ENCODE results near the gene PSTPIP1. TPM values are rescaled to one million over a fixed set of nuclear protein-coding genes. Genes with fewer than 3 reads are reported as not detected.
A peak's percentile ranks its signal among the peaks of the same experiment; 100 is the strongest.

PSTPIP1 gene
- total and polyA plus RNA-seq, 2 experiments from 2014 or later = 0.80 to 3.7 TPM

DNA sequence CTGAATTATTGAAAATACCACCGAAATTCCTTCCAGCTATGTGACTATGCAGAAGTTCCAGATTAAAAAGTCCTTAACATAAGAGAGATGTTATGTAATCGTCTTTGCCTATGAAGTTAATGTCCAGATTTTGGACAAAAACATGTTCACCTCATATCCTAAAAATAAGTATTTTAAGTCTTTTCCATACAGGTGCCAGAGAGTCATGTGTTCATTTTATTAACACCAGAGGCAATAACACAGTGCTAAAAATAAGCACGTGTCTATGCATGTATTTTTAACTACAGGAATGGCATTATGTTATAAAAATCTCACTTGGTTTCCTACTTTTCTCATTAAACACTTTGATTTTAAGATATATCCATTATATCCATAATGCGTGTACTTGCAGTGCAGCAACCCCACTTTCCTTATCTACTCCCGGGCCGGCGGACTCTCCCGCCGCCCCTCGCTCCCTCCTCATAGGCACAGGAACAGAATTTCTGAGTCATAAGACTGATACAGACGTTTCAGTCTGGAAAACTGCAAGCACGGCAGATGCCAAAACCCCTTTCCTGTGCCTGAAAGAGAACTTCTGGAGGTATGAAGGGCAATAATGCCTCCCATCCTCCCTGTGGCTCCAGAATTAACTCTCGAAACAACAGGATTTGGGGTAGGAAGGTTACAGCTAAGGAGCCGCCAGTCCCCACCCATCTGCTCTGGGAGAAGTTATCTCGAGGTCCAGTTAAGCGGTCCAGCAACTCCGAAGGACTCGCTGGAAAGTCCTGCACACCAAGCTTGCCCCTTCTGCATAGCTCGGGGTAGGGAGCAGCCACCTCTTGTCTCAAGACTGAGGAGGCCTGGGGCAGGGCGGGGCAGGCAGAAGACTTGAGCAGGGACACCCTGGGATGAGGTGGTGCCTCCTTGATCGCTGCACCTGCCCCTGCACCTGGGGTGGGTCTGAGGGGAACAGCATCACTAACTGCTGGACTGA, 22.3 kb upstream of the PSTPIP1 start (continued):
- TF ChIP-seq, protein P1, sequence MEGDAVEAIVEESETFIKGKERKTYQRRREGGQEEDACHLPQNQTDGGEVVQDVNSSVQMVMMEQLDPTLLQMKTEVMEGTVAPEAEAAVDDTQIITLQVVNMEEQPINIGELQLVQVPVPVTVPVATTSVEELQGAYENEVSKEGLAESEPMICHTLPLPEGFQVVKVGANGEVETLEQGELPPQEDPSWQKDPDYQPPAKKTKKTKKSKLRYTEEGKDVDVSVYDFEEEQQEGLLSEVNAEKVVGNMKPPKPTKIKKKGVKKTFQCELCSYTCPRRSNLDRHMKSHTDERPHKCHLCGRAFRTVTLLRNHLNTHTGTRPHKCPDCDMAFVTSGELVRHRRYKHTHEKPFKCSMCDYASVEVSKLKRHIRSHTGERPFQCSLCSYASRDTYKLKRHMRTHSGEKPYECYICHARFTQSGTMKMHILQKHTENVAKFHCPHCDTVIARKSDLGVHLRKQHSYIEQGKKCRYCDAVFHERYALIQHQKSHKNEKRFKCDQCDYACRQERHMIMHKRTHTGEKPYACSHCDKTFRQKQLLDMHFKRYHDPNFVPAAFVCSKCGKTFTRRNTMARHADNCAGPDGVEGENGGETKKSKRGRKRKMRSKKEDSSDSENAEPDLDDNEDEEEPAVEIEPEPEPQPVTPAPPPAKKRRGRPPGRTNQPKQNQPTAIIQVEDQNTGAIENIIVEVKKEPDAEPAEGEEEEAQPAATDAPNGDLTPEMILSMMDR (conservative IDR thresholded peaks at IDR 0.05; ENCODE audit: low read depth in 2 of 2) = no peak
- TF ChIP-seq, protein P2, sequence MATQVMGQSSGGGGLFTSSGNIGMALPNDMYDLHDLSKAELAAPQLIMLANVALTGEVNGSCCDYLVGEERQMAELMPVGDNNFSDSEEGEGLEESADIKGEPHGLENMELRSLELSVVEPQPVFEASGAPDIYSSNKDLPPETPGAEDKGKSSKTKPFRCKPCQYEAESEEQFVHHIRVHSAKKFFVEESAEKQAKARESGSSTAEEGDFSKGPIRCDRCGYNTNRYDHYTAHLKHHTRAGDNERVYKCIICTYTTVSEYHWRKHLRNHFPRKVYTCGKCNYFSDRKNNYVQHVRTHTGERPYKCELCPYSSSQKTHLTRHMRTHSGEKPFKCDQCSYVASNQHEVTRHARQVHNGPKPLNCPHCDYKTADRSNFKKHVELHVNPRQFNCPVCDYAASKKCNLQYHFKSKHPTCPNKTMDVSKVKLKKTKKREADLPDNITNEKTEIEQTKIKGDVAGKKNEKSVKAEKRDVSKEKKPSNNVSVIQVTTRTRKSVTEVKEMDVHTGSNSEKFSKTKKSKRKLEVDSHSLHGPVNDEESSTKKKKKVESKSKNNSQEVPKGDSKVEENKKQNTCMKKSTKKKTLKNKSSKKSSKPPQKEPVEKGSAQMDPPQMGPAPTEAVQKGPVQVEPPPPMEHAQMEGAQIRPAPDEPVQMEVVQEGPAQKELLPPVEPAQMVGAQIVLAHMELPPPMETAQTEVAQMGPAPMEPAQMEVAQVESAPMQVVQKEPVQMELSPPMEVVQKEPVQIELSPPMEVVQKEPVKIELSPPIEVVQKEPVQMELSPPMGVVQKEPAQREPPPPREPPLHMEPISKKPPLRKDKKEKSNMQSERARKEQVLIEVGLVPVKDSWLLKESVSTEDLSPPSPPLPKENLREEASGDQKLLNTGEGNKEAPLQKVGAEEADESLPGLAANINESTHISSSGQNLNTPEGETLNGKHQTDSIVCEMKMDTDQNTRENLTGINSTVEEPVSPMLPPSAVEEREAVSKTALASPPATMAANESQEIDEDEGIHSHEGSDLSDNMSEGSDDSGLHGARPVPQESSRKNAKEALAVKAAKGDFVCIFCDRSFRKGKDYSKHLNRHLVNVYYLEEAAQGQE (IDR thresholded peaks at IDR 0.05; ENCODE audit: unreplicated experiment) = no peak

- Mint-ChIP-seq H3K27me3 (ENCODE audit: insufficient read depth, low read depth, poor library complexity) (no peaks in the 10 kb centered on the region), H3K27ac (no peak overlapping the region), H3K4me1 (peaks cover 5% of the 10 kb centered on the region), H3K9me3 (no peaks in the 10 kb centered on the region), H3K4me3 (no peak overlapping the region), H3K36me3 (ENCODE audit: low read depth) (no peaks in the 10 kb centered on the region; the same call in 2 of the 3 replicates)
- no peaks in the 10 kb centered on the region for H3K79me2 ChIP-seq (replicated peaks; ENCODE audit: insufficient read depth)
- ATAC-seq = peak; percentile 97
- no peak for TF ChIP-seq ZNF331 (CRISPR knock-in tag; IDR thresholded peaks at IDR 0.05; ENCODE audit: low read depth)
- TF ChIP-seq, protein P1 (conservative IDR thresholded peaks at IDR 0.05; ENCODE audit: low read depth in 2 of 2) = peak; percentile 84 to 90
- 0 out of 2 replicates have a peak overlapping the region, but pooled peaks have one; percentile 49 for H3K4me2 ChIP-seq
- H4K20me1 ChIP-seq (replicated peaks; ENCODE audit: insufficient read depth) = no peaks in the 10 kb centered on the region
- H3K9me2 ChIP-seq (ENCODE audit: insufficient read depth) = peaks cover 6% of the 10 kb centered on the region; the same call in 1 of the 2 replicates
- H2AFZ ChIP-seq = peak overlapping the region; percentile 94
- no peak overlapping the region for H3K27ac ChIP-seq (ENCODE audit: low read depth)
- no peaks in the 10 kb centered on the region for H3F3A ChIP-seq (replicated peaks; ENCODE audit: low read depth)
- no peaks in the 10 kb centered on the region for H3K36me3 ChIP-seq (ENCODE audit: insufficient read depth)
- H3K4me1 ChIP-seq (ENCODE audit: insufficient read depth) = peaks cover 4% of the 10 kb centered on the region; the same call in 1 of the 2 replicates
- H3K4me3 ChIP-seq = no peak overlapping the region
- no peaks in the 10 kb centered on the region for H3K27me3 ChIP-seq (ENCODE audit: insufficient read depth)
- DNase-seq (ENCODE audit: low spot score) = peak; percentile 92
These were observed 21.6 kb upstream of the PSTPIP1 start for GRCh38 chr15:76973362-76973743.
